H9 (cell line): Measurements from ENCODE around the gene KCNIP1. TPM values are rescaled to one million over a fixed set of nuclear protein-coding genes. Genes with fewer than 3 reads are reported as not detected.

Experiments
- DNase-seq: peaks from one replicate; pipeline ENCODE4 v3.0.0-alpha.2; 2017
- H2AFZ ChIP-seq: one replicate; pipeline ENCODE4 v1.6.1; 2013; ENCODE audit warnings: mild to moderate bottlenecking, low read length, control low read depth, moderate library complexity
- H2AK5ac ChIP-seq: 2 replicates; pipeline ENCODE4 v1.6.1; 2013; ENCODE audit warnings: low read length, control low read depth, mixed read lengths; ENCODE audit not compliant: insufficient read length
- H2BK120ac ChIP-seq: one replicate; pipeline ENCODE4 v1.6.1; 2013; ENCODE audit warnings: low read depth, mild to moderate bottlenecking, low read length, control low read depth, inconsistent platforms; ENCODE audit not compliant: poor library complexity, severe bottlenecking
- H2BK12ac ChIP-seq: 2 replicates; pipeline ENCODE4 v1.6.1; 2013; ENCODE audit warnings: low read length, control low read depth, mixed read lengths, low read depth; ENCODE audit not compliant: insufficient read length
- H2BK15ac ChIP-seq: 2 replicates; pipeline ENCODE4 v1.6.1; 2013; ENCODE audit warnings: low read depth, low read length, control low read depth
- H2BK20ac ChIP-seq: one replicate; pipeline ENCODE4 v1.6.1; 2013; ENCODE audit warnings: low read depth, mild to moderate bottlenecking, low read length, control low read depth, inconsistent platforms; ENCODE audit not compliant: poor library complexity, severe bottlenecking
- H2BK5ac ChIP-seq: 2 replicates; pipeline ENCODE4 v1.6.1; 2013; ENCODE audit warnings: low read length, control low read depth, mixed read lengths; ENCODE audit not compliant: insufficient read length
- H3K14ac ChIP-seq: 2 replicates; pipeline ENCODE4 v1.6.1; 2013; ENCODE audit warnings: low read length, control low read depth; ENCODE audit not compliant: insufficient read depth
- H3K18ac ChIP-seq: 2 replicates; pipeline ENCODE4 v1.6.1; 2013; ENCODE audit warnings: low read depth, mild to moderate bottlenecking, mixed read lengths, low read length, control low read depth; ENCODE audit not compliant: insufficient read length
- H3K23ac ChIP-seq: 2 replicates; pipeline ENCODE4 v1.6.1; 2013; ENCODE audit warnings: low read length, control low read depth, mixed read lengths, low read depth; ENCODE audit not compliant: insufficient read length
- H3K23me2 ChIP-seq: 2 replicates; pipeline ENCODE4 v1.6.1; 2013; ENCODE audit warnings: low read depth, mild to moderate bottlenecking, mixed read lengths, low read length, control low read depth; ENCODE audit not compliant: insufficient read length, poor library complexity, severe bottlenecking
- H3K27ac ChIP-seq: 2 replicates; pipeline ENCODE4 v1.5.1; 2013; ENCODE audit warnings: low read length, control low read depth, mixed read lengths, low read depth; ENCODE audit not compliant: insufficient read length
- H3K27me3 ChIP-seq: 2 replicates; pipeline ENCODE4 v1.6.1; 2013; ENCODE audit warnings: low read length, control low read depth, inconsistent platforms; ENCODE audit not compliant: insufficient read depth
- H3K4ac ChIP-seq: 2 replicates; pipeline ENCODE4 v1.6.1; 2013; ENCODE audit warnings: low read depth, mild to moderate bottlenecking, control low read depth, inconsistent platforms, low read length, moderate library complexity
- H3K4me1 ChIP-seq: 2 replicates; pipeline ENCODE4 v1.6.1; 2013; ENCODE audit warnings: low read length, control low read depth, inconsistent platforms; ENCODE audit not compliant: insufficient read depth
- H3K4me2 ChIP-seq: 2 replicates; pipeline ENCODE4 v1.6.1; 2013; ENCODE audit warnings: low read length, control low read depth, mixed read lengths; ENCODE audit not compliant: insufficient read length, insufficient read depth
- H3K56ac ChIP-seq: 2 replicates; pipeline ENCODE4 v1.6.1; 2013; ENCODE audit warnings: low read depth, mild to moderate bottlenecking, mixed read lengths, low read length, control low read depth; ENCODE audit not compliant: insufficient read length
- H3K79me1 ChIP-seq: 2 replicates; pipeline ENCODE4 v1.6.1; 2013; ENCODE audit warnings: low read depth, mild to moderate bottlenecking, moderate library complexity, low read length, control low read depth, inconsistent platforms; ENCODE audit not compliant: insufficient read depth, poor library complexity, severe bottlenecking
- H3K79me2 ChIP-seq: 2 replicates; pipeline ENCODE4 v1.6.1; 2013; ENCODE audit warnings: low read length, control low read depth, inconsistent platforms; ENCODE audit not compliant: insufficient read depth
- H3K9ac ChIP-seq: 2 replicates; pipeline ENCODE4 v1.6.1; 2013; ENCODE audit warnings: low read length, control low read depth, mixed read lengths; ENCODE audit not compliant: insufficient read length; ENCODE audit errors: extremely low read depth
- H3K9me3 ChIP-seq: one replicate; pipeline ENCODE4 v1.6.1; 2013; ENCODE audit warnings: low read depth, low read length, inconsistent platforms; ENCODE audit not compliant: control insufficient read depth
- H3T11ph ChIP-seq: one replicate; pipeline ENCODE4 v1.6.1; 2013; ENCODE audit warnings: mild to moderate bottlenecking, low read length, control low read depth, inconsistent platforms
- H4K20me1 ChIP-seq: one replicate; pipeline ENCODE4 v1.6.1; 2013; ENCODE audit not compliant: control insufficient read depth, insufficient read length, insufficient read depth
- H4K5ac ChIP-seq: 2 replicates; pipeline ENCODE4 v1.6.1; 2013; ENCODE audit warnings: low read depth, mild to moderate bottlenecking, mixed read lengths, low read length, control low read depth; ENCODE audit not compliant: insufficient read length
- H4K8ac ChIP-seq: replicated peaks from 2 replicates; pipeline ENCODE4 v1.6.1; 2013; ENCODE audit warnings: low read length, control low read depth, mixed read lengths, low read depth; ENCODE audit not compliant: insufficient read length
- H4K91ac ChIP-seq: 2 replicates; pipeline ENCODE4 v1.6.1; 2013; ENCODE audit warnings: low read depth, mild to moderate bottlenecking, moderate library complexity, mixed read lengths, low read length, control low read depth; ENCODE audit not compliant: insufficient read length
- H3K27ac Mint-ChIP-seq, 3 experiments: 2 replicates in 2 of 3; 3 replicates in 1 of 3; pipeline ENCODE4 v1.8.0; 2020 to 2021; ENCODE audit warnings: mixed read lengths in 3 of 3, mild to moderate bottlenecking in 1 of 3, moderate library complexity in 1 of 3
- H3K27me3 Mint-ChIP-seq: 2 replicates; pipeline ENCODE4 v1.8.0; 2021; ENCODE audit warnings: low read depth, mild to moderate bottlenecking, moderate library complexity, mixed read lengths
- H3K36me3 Mint-ChIP-seq, 3 experiments: 2 replicates in 2 of 3; 3 replicates in 1 of 3; pipeline ENCODE4 v1.8.0; 2020 to 2021; ENCODE audit warnings: low read depth in 3 of 3, mixed read lengths in 3 of 3; ENCODE audit not compliant: insufficient read depth in 1 of 3
- H3K4me1 Mint-ChIP-seq, 2 experiments: 2 replicates each; pipeline ENCODE4 v1.8.0; 2020; ENCODE audit warnings: mixed read lengths in 2 of 2
- H3K4me3 Mint-ChIP-seq, 2 experiments: 2 replicates in 1 of 2; 3 replicates in 1 of 2; pipeline ENCODE4 v1.8.0; 2020 to 2021; ENCODE audit warnings: mild to moderate bottlenecking in 2 of 2, mixed read lengths in 2 of 2, moderate library complexity in 1 of 2
- H3K9me3 Mint-ChIP-seq, 2 experiments: 2 replicates in 1 of 2; 3 replicates in 1 of 2; pipeline ENCODE4 v1.8.0; 2020; ENCODE audit warnings: mild to moderate bottlenecking in 2 of 2, mixed read lengths in 2 of 2, moderate library complexity in 1 of 2
- WGBS: extraction: QIAGEN DNeasy Blood & Tissue Kit; methylation state at CpG from one replicate; pipeline ENCODE4 v1.1.7; 2013; ENCODE audit warnings: missing lambda C conversion rate, low lambda C conversion rate, mixed read lengths; ENCODE audit not compliant: insufficient read length; ENCODE audit errors: extremely low coverage; 5-methylcytosine and 5-hydroxymethylcytosine counted together
- total RNA-seq: library from RNA; stranded (reverse); gene quantifications from 2 replicates; pipeline ENCODE4 v1.2.1, GENCODE V29; 2021
- TF ChIP-seq, protein P1 (sequence below): fragments of 200-600 bp; sonication (generic); conservative IDR thresholded peaks from 3 replicates; pipeline ENCODE4 v1.8.0; 2021; ENCODE audit warnings: antibody characterized with exemption, mild to moderate bottlenecking

KCNIP1 gene
- total RNA-seq, 1 experiment from 2014 or later, result 0.63 TPM

GRCh38 chr5:170532935-170533334 is 29.1 kb downstream of the KCNIP1 start:
- H3K9me3 ChIP-seq, result no peaks in the 10 kb centered on the region
- H2BK12ac ChIP-seq, result no peak overlapping the region
- H4K91ac ChIP-seq, result no peak overlapping the region
- Mint-ChIP-seq H3K4me1 (peaks cover 20 to 47% of the 10 kb centered on the region in 2 experiments), H3K4me3 (no peak overlapping the region), H3K9me3 (no peaks in the 10 kb centered on the region), H3K27ac (0 out of 7 replicates have a peak overlapping the region, but pooled peaks of 1 of the 3 experiments have one; percentile 3), H3K27me3 (peaks cover 3% of the 10 kb centered on the region), H3K36me3 (no peaks in the 10 kb centered on the region)
- H4K8ac ChIP-seq, result no peak overlapping the region
- no peak overlapping the region for H2AK5ac ChIP-seq
- no peak overlapping the region for H2BK120ac ChIP-seq
- no peak overlapping the region for H3T11ph ChIP-seq
- H3K79me2 ChIP-seq, result no peaks in the 10 kb centered on the region
- no peak overlapping the region for H2AFZ ChIP-seq
- no peaks in the 10 kb centered on the region for H3K4me1 ChIP-seq
- H4K20me1 ChIP-seq, result no peaks in the 10 kb centered on the region
- no peaks in the 10 kb centered on the region for H3K23me2 ChIP-seq
- H2BK5ac ChIP-seq, result no peak overlapping the region
- DNase-seq, result no peak
- no peak overlapping the region for H3K4me2 ChIP-seq
- no CpG with 5 or more reads among the region's 3 CpGs for WGBS
- no peak overlapping the region for H3K18ac ChIP-seq
- no peak overlapping the region for H2BK15ac ChIP-seq
- no peaks in the 10 kb centered on the region for H3K27me3 ChIP-seq
- H4K5ac ChIP-seq, result no peak overlapping the region
- no peaks in the 10 kb centered on the region for H3K79me1 ChIP-seq
- TF ChIP-seq, protein P1, sequence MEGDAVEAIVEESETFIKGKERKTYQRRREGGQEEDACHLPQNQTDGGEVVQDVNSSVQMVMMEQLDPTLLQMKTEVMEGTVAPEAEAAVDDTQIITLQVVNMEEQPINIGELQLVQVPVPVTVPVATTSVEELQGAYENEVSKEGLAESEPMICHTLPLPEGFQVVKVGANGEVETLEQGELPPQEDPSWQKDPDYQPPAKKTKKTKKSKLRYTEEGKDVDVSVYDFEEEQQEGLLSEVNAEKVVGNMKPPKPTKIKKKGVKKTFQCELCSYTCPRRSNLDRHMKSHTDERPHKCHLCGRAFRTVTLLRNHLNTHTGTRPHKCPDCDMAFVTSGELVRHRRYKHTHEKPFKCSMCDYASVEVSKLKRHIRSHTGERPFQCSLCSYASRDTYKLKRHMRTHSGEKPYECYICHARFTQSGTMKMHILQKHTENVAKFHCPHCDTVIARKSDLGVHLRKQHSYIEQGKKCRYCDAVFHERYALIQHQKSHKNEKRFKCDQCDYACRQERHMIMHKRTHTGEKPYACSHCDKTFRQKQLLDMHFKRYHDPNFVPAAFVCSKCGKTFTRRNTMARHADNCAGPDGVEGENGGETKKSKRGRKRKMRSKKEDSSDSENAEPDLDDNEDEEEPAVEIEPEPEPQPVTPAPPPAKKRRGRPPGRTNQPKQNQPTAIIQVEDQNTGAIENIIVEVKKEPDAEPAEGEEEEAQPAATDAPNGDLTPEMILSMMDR, result no peak
- no peak overlapping the region for H3K23ac ChIP-seq
- no peak overlapping the region for H3K4ac ChIP-seq
- no peak overlapping the region for H3K9ac ChIP-seq
- no peak overlapping the region for H3K27ac ChIP-seq
- no peak overlapping the region for H3K14ac ChIP-seq
- no peak overlapping the region for H2BK20ac ChIP-seq
- H3K56ac ChIP-seq, result no peak overlapping the region
